Neural cell (in vitro differentiated cells): ENCODE measurements around the gene TAS2R1.

Source experiments
- EP300 ChIP-seq: fragments of 450-650 bp; conservative IDR thresholded peaks from 2 replicates; pipeline ENCODE4 v1.6.1; 2014; ENCODE audit warnings: antibody characterized with exemption, mild to moderate bottlenecking, moderate library complexity; ENCODE audit not compliant: poor library complexity, severe bottlenecking
- EZH2 ChIP-seq: fragments of 200-600, 300-800 bp; shearing (Covaris generic), sonication (generic); IDR thresholded peaks from 2 replicates; pipeline ENCODE4 v1.6.1; 2014; ENCODE audit warnings: antibody characterized with exemption, low read length, borderline replicate concordance, mild to moderate bottlenecking; ENCODE audit not compliant: insufficient read depth, poor library complexity, severe bottlenecking
- POLR2AphosphoS5 ChIP-seq: IDR thresholded peaks from 2 replicates; pipeline ENCODE4 v1.6.1; 2012
- RAD21 ChIP-seq: fragments of 450-650 bp; conservative IDR thresholded peaks from 2 replicates; pipeline ENCODE4 v1.6.1; 2014; ENCODE audit warnings: antibody characterized with exemption, mild to moderate bottlenecking, moderate library complexity
- TAF1 ChIP-seq: IDR thresholded peaks from 2 replicates; pipeline ENCODE4 v1.6.1; 2012; ENCODE audit warnings: low read depth
- TF ChIP-seq, protein P1 (sequence below): fragments of 450-650 bp; IDR thresholded peaks from 2 replicates; pipeline ENCODE4 v1.5.1; 2014; ENCODE audit warnings: antibody characterized with exemption, mild to moderate bottlenecking, moderate library complexity; ENCODE audit not compliant: poor library complexity, severe bottlenecking

- TF ChIP-seq RAD21 (no peak), POLR2AphosphoS5 (no peak), EZH2 (no peak), TAF1 (no peak), EP300 (no peak)
- TF ChIP-seq, protein P1, sequence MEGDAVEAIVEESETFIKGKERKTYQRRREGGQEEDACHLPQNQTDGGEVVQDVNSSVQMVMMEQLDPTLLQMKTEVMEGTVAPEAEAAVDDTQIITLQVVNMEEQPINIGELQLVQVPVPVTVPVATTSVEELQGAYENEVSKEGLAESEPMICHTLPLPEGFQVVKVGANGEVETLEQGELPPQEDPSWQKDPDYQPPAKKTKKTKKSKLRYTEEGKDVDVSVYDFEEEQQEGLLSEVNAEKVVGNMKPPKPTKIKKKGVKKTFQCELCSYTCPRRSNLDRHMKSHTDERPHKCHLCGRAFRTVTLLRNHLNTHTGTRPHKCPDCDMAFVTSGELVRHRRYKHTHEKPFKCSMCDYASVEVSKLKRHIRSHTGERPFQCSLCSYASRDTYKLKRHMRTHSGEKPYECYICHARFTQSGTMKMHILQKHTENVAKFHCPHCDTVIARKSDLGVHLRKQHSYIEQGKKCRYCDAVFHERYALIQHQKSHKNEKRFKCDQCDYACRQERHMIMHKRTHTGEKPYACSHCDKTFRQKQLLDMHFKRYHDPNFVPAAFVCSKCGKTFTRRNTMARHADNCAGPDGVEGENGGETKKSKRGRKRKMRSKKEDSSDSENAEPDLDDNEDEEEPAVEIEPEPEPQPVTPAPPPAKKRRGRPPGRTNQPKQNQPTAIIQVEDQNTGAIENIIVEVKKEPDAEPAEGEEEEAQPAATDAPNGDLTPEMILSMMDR, result no peak
Observed at GRCh38 chr5:9622971-9623421, 7.2 kb downstream of the TAS2R1 start.
